GM18511 (cell line): Measurements from ENCODE around the gene CHD5.
"Not testable (repeated sequence)": the region's sequence is repeated elsewhere in the genome, so short reads cannot be mapped to it uniquely, and the experiment has no call there.

Source experiments
- ATAC-seq: cut with Tn5 transposase; IDR thresholded peaks from one replicate; pipeline ENCODE4 v1.9.1; 2021; ENCODE audit warnings: mild to moderate bottlenecking, moderate library complexity; ENCODE audit not compliant: unreplicated experiment

CHD5 gene

GRCh38 chr1:6088956-6089355, 91.2 kb downstream of the CHD5 start:
- ATAC-seq: no peak

GRCh38 chr1:6087958-6088357, 92.2 kb downstream of the CHD5 start:
- ATAC-seq: no peak

GRCh38 chr1:6087377-6087772, 92.7 kb downstream of the CHD5 start:
- ATAC-seq: no peak

- ATAC-seq: no peak
Measured at GRCh38 chr1:6086762-6087376, 93.3 kb downstream of the CHD5 start.

DNA sequence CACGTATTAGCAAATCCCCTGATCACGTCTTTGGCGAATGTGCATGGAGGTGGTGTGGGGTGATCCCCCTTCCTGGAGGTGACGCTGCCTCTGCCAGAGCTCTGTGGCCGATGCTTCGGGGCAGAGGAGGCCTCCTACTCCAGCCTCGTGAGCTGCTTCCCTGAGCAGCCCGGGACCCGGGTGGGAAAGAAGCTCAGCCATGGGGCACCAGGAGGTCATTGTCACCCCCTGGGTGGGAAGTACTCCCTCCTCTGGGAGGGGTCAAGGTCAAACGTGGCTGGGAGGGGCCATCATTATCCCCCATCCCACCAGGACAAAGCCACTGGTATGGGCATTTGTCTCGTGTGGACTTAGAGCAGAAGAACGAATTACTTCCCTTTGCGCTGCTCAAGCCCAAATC, 93.8 kb downstream of the CHD5 start:
- ATAC-seq: no peak

DNA sequence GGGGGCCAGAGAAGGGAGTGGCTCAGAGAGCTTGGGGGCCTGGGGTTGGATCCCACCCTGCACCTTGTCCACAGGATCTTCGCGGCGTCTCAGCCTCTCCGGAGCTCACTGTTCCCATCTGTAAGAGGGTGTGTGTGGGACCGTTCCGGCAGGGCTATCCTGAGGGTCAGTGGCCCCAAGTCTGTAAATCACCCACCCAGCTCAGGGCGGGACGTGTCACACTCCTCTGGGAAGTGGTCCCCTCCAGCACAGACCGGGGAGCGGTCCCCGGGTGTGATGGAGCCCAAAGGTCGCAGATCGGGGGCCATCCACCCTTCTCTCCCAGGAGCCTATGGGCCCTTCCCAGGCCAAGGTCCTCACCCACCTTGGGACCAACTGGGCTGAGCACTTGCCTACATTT, 94.5 kb downstream of the CHD5 start:
- no peak for ATAC-seq

- ATAC-seq: no peak
Measured at GRCh38 chr1:6084781-6085495, 95.2 kb downstream of the CHD5 start.

DNA sequence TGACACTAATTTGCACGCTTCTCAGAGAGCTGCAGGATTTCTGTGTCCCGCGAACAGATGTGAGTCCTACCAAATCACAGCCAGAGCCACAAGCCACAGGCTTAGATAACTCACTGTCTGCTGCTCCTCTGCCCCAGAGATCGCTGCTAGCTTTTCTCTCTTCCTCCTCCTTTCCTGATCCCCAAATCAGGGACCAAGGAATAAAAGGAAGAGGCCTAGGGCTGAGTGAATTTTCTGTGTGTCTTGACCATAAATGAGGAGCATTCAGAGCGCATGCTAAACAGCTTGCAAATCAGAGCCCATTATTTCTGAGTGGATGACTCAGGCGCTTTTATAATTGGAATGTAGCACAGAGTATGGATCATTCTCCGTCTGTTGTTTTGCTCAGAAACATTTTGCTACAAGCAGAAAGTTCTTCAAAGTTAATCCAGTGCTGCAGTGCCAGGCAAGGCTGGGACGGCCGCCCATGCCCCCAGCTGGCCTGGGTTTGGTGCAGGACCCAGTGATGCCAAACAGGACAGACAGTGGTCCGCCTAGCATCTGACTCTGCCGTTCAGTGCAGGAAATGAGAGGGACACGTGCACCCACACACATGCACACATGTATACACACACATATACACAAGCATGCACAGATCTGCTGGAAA, 96.2 kb downstream of the CHD5 start:
- no peak for ATAC-seq

GRCh38 chr1:6083385-6083784, 96.7 kb downstream of the CHD5 start:
- no peak for ATAC-seq

GRCh38 chr1:6082430-6082971, 97.6 kb downstream of the CHD5 start:
- ATAC-seq: no peak

DNA sequence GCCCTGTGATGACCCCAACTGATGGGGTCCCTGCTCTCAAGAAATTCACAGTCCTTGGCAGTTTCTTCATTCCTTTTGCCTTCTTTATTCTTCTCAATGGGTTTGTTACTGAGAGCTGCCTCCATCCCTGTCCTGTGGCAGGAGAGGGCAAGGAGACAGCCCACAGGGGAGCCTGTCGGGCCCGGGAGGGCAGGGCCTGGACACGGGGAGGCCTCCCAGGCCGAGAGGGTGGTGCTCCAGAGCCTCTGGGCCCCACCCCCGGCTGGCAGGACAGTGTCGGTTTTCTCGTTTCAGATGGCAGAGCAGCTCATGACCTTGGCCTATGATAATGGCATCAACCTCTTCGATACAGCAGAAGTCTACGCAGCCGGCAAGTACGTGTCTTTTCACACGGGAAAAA, 98.2 kb downstream of the CHD5 start:
- ATAC-seq: no peak

DNA sequence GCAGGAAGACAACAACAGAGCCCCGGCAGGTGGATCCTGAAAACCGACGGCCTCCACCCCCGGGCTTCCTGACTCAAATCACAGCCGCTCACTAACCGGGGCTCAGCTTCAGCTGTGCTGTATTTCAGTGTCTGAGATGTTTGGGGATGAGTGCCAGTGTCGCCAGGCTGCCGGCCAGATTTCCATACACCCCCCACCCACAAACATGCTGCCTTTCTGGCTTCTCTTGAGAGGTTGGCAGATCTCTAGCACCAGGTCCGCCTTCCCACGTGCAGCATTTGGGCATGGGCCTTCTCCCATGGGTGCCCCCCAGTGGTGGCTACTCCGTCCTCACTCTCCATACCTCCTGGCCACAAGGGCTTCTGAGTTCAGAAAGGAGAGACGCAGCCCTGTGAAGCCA, 99.7 kb downstream of the CHD5 start:
- ATAC-seq: no peak

- ATAC-seq: no peak
Measured at GRCh38 chr1:6077919-6078318, 102.2 kb downstream of the CHD5 start.

DNA sequence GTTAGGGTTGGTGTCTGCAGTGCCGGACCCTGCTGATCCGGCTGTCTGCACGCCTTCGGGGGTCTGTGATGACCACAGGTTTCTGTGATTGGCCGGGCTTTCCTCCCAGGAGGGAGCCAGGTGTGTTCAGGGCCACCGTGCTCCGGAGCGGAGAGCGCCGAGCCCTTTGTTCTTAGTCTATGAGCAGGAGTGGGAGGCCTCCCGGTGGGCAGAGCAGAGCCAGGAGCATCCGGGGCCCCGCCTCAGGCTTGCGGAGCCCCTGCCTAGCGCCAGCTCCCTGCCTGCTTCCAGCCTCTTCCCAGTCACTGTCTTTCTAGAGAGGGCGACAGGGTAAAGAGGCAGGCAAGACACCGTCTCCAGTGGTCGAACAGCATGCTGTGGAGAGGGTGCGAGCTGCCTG, 102.6 kb downstream of the CHD5 start:
- ATAC-seq: no peak

DNA sequence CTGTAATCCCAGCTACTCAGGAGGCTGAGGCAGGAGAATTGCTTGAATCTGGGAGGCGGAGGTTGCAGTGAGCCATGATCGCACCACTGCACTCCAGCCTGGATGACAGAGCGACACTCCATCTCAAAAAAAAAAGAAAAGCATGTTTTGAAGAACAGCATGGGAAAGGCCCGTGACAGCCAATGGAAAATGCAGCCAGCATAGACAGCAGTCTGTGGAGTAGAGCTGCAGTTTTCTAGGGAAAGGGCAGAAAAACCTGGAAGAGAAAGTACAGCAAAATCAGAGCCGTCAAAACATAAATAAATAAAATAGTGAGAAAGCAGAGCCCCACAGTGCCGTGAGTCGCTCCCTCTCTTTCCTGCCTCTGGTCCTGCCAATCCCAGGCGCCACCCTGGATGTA, 103.1 kb downstream of the CHD5 start:
- ATAC-seq: not testable (repeated sequence)

DNA sequence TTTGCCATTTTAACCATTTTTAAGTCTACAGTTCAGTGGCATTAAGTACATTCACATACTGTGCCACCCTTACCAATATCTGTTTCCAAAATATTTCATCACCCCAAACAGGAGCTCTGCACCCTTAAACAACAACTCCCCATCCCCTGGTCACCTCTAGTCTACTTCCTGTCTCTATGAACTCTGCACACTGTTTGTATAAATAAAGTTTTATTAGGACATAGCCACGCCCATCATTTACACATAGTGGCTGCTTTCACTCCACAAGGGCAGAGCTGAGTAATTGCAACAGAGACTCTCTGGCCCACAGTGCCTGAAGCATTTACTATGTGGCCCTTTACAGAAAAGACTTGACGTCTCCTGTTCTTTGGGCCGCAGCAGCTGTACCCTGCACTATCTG, 104.4 kb downstream of the CHD5 start:
- no peak for ATAC-seq

GRCh38 chr1:6074192-6074901, 105.8 kb downstream of the CHD5 start:
- ATAC-seq: no peak

- no peak for ATAC-seq
Measured at GRCh38 chr1:6073480-6074053, 106.6 kb downstream of the CHD5 start.

DNA sequence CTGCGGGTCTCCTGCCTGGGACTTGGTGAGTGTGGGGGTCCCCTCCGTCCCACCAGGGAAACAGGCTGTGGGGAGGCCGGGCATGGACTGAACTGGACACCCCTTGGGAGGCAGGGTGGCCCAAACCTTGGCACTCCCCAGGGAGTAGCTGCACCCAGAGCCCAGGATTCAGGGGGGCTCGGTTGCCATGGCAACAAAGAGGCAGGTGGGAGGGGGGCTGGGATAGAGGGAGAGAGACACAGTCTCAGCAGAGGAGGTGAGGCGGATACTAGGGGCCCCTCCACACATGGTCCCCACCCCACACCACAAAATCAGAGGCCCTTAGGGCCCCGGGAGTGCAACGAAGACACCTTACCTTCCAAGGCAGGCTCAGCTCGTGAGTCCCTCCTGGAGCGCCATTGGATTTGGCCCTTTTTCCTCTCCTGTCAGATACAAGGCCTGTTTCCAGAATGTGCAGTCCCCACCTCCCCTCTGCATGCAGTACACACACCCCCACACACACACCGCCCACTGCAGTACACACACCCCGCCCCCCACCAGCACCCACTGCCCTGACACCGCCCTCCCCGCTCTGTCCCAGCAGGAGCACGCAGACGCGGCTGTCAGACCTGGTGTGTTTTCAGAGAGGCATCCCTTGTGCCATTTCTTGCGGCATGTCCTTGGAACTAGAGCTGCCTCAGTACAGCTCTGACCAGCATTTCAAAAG, 107.2 kb downstream of the CHD5 start:
- ATAC-seq: no peak

- no peak for ATAC-seq
Measured at GRCh38 chr1:6071219-6071618, 108.9 kb downstream of the CHD5 start.
